ENCODE data around the gene LCN1.

DNA sequence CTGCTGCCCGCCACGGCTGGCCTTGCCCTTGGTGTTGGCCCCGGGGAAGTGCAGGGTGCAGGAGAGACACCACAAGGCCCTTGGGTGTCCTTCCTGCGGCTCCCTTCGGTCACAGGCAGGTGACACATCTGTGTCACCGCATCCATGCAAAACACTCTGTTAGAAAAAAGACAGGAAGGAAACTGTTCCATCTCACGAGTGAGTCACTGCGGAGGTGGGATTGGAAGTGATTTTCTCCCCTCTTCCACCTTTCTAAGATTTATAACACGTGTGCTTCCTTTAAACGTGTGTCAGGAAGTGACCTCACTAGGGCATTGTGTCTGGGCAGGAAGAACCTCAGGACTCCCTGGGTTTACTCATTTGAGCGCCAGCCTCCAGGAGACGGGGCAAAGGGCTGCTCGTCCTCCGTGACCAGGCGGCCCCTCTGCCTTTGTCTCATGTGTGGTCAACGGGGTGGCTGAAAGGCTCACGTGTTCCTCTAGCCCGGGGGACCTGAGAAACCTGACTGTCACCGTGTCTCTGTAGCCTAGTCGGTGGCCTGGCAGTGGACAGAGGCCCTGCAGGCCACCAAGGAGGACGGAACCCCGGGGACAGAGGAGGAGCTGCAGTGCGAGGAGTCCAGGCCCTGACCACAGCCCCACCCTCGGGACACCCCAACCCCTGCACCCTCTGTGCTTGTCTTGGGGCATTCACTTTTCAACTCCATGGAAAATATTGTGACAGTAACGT is 4.9 kb upstream of the LCN1 start:
- no peak for TF ChIP-seq EZH2phosphoT487 (conservative IDR thresholded peaks at IDR 0.05; ENCODE audit: low read length)
- TF ChIP-seq, protein P1, sequence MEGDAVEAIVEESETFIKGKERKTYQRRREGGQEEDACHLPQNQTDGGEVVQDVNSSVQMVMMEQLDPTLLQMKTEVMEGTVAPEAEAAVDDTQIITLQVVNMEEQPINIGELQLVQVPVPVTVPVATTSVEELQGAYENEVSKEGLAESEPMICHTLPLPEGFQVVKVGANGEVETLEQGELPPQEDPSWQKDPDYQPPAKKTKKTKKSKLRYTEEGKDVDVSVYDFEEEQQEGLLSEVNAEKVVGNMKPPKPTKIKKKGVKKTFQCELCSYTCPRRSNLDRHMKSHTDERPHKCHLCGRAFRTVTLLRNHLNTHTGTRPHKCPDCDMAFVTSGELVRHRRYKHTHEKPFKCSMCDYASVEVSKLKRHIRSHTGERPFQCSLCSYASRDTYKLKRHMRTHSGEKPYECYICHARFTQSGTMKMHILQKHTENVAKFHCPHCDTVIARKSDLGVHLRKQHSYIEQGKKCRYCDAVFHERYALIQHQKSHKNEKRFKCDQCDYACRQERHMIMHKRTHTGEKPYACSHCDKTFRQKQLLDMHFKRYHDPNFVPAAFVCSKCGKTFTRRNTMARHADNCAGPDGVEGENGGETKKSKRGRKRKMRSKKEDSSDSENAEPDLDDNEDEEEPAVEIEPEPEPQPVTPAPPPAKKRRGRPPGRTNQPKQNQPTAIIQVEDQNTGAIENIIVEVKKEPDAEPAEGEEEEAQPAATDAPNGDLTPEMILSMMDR (IDR thresholded peaks at IDR 0.05; ENCODE audit: insufficient read depth, low read length, poor library complexity, severe bottlenecking), result no peak

Measured in SU-DHL-6 (cell line).